Ascending aorta (tissue), 2 donors: ENCODE measurements around the gene VAV1. TPM values are rescaled to one million over a fixed set of nuclear protein-coding genes. Genes with fewer than 3 reads are reported as not detected.
A peak's percentile ranks its signal among the peaks of the same experiment; 100 is the strongest.

Source experiments
- DNase-seq, 2 donors: peaks; one replicate each; pipeline ENCODE4 v3.0.0-alpha.2; 2019; ENCODE audit warnings: low spot score in 2 of 2
- H3K27ac ChIP-seq, 2 donors: fragments of 200-600 bp; sonication (generic); one replicate each; pipeline ENCODE4 v1.5.1; 2016 to 2017; ENCODE audit warnings: mild to moderate bottlenecking in 1 of 2
- H3K27me3 ChIP-seq: fragments of 200-600 bp; sonication (generic); one replicate; pipeline ENCODE4 v1.5.1; 2017
- H3K36me3 ChIP-seq, 2 donors: fragments of 200-600 bp; sonication (generic); one replicate each; pipeline ENCODE4 v1.5.1; 2016
- H3K4me1 ChIP-seq, 2 donors: fragments of 200-600 bp; sonication (generic); one replicate each; pipeline ENCODE4 v1.5.1; 2016 to 2017; ENCODE audit warnings: mild to moderate bottlenecking in 1 of 2
- H3K4me3 ChIP-seq, 2 donors: fragments of 200-600 bp; sonication (generic); one replicate each; pipeline ENCODE4 v1.5.1; 2016 to 2017; ENCODE audit warnings: mild to moderate bottlenecking in 1 of 2
- H3K9me3 ChIP-seq, 2 donors: fragments of 200-600 bp; sonication (generic); one replicate each; pipeline ENCODE4 v1.5.1; 2016
- CTCF ChIP-seq, 3 experiments: fragments of 200-600 bp in 2 of 3; fragments of 450-650 bp in 1 of 3; sonication (generic) in 2 of 3; IDR thresholded peaks; one replicate each; pipeline ENCODE4 v1.5.1; 2016 to 2019; ENCODE audit warnings: antibody characterized with exemption in 3 of 3, mild to moderate bottlenecking in 1 of 3, moderate library complexity in 1 of 3
- intact Hi-C: fragments of 100-400 bp; cut with DNase I; formaldehyde crosslinking; loops from one replicate; pipeline ENCODE4 v1.15.1; 2023
- total RNA-seq: library from RNA; depleted of rRNA; stranded (reverse); fragments of >200 nt; gene quantifications from one replicate; pipeline ENCODE4 v1.1.0, GENCODE V29; 2016

VAV1 gene
- total RNA-seq, 1 donor from 2014 or later = 4.4 TPM

- no peak for DNase-seq
- Histone ChIP-seq H3K4me1 (peaks cover 0 to under 1% of the 10 kb centered on the region in 2 donors), H3K36me3 (peaks cover 17 to 27% of the 10 kb centered on the region in 2 donors), H3K27ac (no peak overlapping the region), H3K4me3 (no peak overlapping the region), H3K9me3 (no peaks in the 10 kb centered on the region), H3K27me3 (no peaks in the 10 kb centered on the region)
- no peak for TF ChIP-seq CTCF (IDR thresholded peaks at IDR 0.05)
- intact Hi-C loops = no loop called here
Observed at GRCh38 chr19:6728346-6728745, 44.2 kb upstream of the VAV1 start.

GRCh38 chr19:6729573-6730152, 42.8 kb upstream of the VAV1 start:
- H3K4me3 ChIP-seq = no peak overlapping the region
- intact Hi-C loops = loop anchor here (10.0 kb wide), 3 partner anchors 305 to 1105 kb away; partner anchors contain the start of genes KHSRP, SAFB, SAFB2 and ZNF358
- TF ChIP-seq CTCF (IDR thresholded peaks at IDR 0.05) = no peak

GRCh38 chr19:6730153-6730804, 42.2 kb upstream of the VAV1 start:
- intact Hi-C loops = loop anchor here (10.0 kb wide), 3 partner anchors 305 to 1105 kb away; partner anchors contain the start of genes KHSRP, SAFB, SAFB2 and ZNF358
- no peak for TF ChIP-seq CTCF (IDR thresholded peaks at IDR 0.05)
- Histone ChIP-seq H3K27ac (peak overlapping the region in 1 of 2 donors; percentile 11), H3K4me1 (no peaks in the 10 kb centered on the region), H3K4me3 (no peak overlapping the region), H3K36me3 (peaks cover 18 to 32% of the 10 kb centered on the region in 2 donors), H3K9me3 (no peaks in the 10 kb centered on the region), H3K27me3 (no peaks in the 10 kb centered on the region)
- peak in 1 of 2 donors; percentile 82 for DNase-seq

More at GRCh38 chr19:6729573-6730152, 42.8 kb upstream of the VAV1 start:
- H3K4me1 ChIP-seq = no peaks in the 10 kb centered on the region
- peaks cover 18 to 32% of the 10 kb centered on the region in 2 donors for H3K36me3 ChIP-seq
- H3K27me3 ChIP-seq = no peaks in the 10 kb centered on the region
- H3K9me3 ChIP-seq = no peaks in the 10 kb centered on the region
- no peak for DNase-seq
- peak overlapping the region in 1 of 2 donors; percentile 11 for H3K27ac ChIP-seq

GRCh38 chr19:6730941-6731670, 41.4 kb upstream of the VAV1 start:
- no peak overlapping the region for H3K4me3 ChIP-seq
- H3K27me3 ChIP-seq = no peaks in the 10 kb centered on the region
- no peak for TF ChIP-seq CTCF (IDR thresholded peaks at IDR 0.05)
- DNase-seq = no peak
- intact Hi-C loops = loop anchor here (10.0 kb wide), 3 partner anchors 306 to 1106 kb away; partner anchors contain the start of genes KHSRP, SAFB, SAFB2 and ZNF358
- peaks cover 0 to 7% of the 10 kb centered on the region in 2 donors for H3K4me1 ChIP-seq
- peaks cover 18 to 32% of the 10 kb centered on the region in 2 donors for H3K36me3 ChIP-seq
- H3K9me3 ChIP-seq = no peaks in the 10 kb centered on the region
- H3K27ac ChIP-seq = no peak overlapping the region

- H3K27me3 ChIP-seq = no peaks in the 10 kb centered on the region
- no peak for TF ChIP-seq CTCF (IDR thresholded peaks at IDR 0.05)
- no peak overlapping the region for H3K4me3 ChIP-seq
- intact Hi-C loops = loop anchor here (10.0 kb wide), 3 partner anchors 307 to 1107 kb away; partner anchors contain the start of genes KHSRP, SAFB, SAFB2 and ZNF358
- H3K27ac ChIP-seq = no peak overlapping the region
- H3K36me3 ChIP-seq = peaks cover 18 to 32% of the 10 kb centered on the region in 2 donors
- peaks cover 0 to 10% of the 10 kb centered on the region in 2 donors for H3K4me1 ChIP-seq
- no peaks in the 10 kb centered on the region for H3K9me3 ChIP-seq
- DNase-seq = no peak
Observed at GRCh38 chr19:6731822-6732221, 40.7 kb upstream of the VAV1 start.
